DMS 273 (cell line): ENCODE measurements around the gene LIMCH1.
A peak's percentile ranks its signal among the peaks of the same experiment; 100 is the strongest.

Experiments
- DNase-seq: peaks from one replicate; lab custom pipeline; 2025; ENCODE audit not compliant: unreplicated experiment; lab: John Stamatoyannopoulos, UW

LIMCH1 gene

DNA sequence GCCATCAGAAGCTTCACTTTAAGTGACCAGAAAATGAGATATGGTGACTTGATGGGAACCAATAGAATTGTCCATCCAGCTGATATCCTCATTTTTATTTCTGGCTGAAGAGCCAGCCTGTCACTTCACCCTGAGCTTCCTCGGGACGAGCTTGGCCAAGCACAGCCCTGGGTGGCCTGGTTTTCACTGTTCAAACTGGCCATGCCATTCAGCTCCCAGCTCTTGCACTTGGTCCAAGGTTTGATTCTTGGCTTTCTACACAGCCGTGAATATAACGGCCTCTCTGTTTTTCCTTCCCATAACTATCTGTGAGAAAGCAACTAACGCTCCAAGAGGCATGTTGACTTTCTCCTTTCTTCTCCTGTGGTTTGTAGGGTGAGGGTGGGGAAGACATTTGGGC is 71.9 kb downstream of the LIMCH1 start:
- no peak for DNase-seq

DNA sequence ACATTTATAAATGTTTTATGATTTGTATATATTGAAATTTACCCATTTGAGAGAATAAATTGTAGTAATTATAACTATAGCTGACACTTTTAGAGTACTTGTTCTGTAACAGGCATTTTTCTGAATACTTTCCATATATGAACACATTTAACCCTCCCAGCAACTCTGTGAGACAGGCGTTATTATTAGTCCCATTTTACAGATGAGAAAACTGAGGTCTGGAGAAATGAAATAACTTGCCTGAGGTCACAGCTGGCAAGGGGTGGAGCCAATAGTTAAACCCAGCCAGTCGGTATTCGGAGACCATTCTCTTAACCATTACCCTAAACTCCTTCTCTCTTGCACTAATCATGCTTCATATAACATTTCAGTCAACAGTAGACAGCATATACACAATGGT is 72.5 kb downstream of the LIMCH1 start:
- no peak for DNase-seq

DNA sequence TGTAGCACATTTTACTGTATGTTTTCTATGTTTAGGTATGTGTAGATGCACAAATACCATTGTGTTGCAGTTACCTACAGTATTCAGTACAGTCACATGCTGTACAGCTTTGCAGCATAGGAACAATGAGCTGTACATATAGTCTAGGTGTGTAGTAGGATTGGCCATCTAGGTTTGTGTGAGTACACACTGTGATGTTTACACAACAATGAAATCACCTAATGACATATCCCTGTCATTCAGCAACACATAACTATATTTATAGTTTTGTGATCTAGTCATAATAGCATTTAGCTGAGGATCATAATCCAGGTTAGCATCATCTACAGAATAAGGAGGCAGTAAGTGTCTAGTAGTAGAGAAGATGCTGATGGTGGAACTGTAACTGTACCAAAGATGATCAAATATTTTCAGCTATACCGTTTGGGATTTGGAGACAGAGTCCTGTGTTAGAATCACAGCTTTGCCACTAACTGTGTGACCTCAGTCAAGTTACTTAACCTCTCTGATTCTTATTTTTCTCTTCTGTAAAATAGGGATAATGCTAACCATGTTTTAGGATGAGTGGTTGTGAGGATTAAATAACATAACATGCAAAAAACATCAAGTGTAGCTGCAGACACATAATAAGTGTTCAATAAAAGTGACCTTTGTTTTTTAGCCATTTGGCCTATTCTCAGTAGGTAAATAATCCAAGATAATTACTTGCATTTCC is 73.3 kb downstream of the LIMCH1 start:
- DNase-seq: no peak

DNA sequence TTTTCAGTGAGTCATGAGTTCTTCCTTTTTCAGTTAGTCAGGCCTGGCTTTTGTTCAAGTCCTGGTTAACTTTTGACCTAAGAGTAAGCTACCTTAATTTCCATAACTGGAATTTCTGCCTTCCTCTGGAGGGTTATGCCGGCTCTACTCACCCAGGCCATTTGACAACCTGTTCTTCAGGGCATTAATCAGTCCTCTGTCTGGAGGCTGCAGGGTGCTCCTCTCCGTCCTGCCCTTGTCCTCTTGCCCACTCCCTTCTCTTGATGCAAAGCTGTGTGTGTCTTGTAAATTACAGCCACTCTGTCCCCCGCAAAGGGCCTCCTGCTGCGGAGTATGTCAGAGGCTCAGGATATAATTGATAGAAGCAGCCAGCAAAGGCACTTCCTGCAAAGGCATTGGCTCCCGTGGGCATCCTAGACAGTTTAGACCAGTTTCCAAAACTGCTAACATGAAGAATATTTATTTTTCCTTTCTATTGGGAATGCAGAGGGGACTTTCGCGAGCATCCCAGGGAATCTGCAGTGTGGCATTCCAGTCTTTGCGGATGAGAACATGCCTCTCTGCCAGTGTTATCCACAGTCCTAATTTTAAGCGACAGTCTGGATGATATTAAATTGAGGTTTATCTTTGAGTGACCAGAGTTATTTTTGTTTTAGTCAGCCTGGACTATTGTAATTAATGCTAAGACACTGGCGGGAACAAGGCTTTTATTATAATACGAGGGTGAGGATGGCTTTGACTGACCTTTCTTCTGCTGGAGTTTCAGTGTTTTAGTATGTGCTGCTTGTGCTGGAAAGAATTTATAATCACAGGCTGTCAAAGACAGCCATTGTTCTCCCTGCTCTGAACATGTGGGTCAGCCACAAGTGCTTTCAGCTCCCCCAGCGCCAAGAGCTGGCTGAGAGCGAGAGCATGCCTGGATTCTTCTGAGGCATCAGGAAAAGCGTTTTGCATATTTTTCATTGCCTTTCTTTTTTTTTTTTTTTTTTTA is 74.2 kb downstream of the LIMCH1 start:
- no peak for DNase-seq

DNA sequence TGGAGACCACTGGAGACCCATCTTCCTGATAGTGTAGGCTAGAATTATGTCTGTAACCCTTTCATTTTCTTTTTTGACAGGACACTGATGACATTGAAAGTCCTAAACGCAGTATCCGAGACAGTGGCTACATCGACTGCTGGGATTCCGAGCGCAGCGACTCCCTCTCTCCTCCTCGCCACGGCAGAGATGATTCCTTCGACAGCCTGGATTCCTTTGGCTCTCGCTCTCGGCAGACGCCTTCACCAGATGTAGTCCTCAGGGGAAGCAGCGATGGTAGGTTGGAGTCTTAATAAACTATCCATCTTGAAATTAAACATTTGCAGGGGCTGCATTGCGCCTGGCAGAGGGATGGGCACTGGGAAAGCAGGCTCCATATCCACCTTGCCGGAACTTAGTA is 75.4 kb downstream of the LIMCH1 start:
- DNase-seq: no peak

DNA sequence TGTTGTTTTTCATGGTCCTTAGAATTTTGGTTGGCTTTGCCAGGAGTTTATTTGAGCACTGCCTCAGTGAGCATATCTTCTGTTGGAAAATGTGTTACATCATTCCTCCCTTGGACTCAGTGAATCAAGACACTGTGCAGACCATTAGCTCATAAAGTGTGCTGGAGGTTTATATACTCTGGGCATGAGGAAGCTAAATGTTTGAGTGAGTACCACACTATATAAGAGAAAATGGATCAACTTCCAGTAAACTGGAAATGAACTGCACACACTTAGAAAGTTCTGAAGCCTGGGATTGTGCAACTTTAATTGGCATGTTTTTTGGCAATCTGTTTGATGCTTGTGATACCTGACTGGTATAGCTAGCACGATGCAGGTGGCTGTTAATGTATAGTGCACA is 75.9 kb downstream of the LIMCH1 start:
- DNase-seq: no peak

DNA sequence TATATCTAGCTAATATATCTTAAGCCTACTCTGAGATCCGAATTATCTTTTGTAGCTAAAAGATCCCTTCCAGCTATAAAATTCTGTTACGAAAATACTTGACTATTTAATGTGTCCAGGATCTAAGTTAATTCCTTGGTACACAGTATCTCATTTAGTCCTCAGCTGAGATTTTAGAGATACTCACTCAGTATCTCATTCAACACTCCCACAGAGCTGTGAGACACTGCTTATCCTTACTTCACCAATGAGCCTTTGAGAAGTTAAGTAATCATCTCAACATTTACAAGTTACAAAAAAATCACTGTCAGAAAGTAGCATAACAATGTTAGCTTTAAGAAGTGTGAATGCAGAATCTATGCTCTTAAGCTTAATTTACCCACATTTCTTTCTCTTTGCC is 76.6 kb downstream of the LIMCH1 start:
- no peak for DNase-seq

DNA sequence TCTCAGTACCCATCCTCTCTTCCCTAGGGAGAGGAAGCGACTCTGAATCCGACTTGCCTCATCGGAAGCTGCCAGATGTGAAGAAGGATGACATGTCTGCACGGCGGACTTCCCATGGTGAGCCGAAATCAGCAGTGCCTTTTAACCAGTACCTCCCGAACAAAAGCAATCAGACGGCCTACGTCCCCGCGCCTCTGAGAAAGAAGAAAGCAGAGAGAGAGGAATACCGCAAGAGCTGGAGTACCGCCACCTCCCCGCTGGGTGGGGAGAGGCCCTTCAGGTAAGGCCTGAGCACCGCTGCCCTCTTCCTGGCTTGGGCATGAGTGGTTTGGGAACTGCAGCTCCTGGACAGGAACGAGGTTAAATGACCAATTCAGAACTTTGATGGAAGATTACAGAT is 81.2 kb downstream of the LIMCH1 start:
- no peak for DNase-seq

DNA sequence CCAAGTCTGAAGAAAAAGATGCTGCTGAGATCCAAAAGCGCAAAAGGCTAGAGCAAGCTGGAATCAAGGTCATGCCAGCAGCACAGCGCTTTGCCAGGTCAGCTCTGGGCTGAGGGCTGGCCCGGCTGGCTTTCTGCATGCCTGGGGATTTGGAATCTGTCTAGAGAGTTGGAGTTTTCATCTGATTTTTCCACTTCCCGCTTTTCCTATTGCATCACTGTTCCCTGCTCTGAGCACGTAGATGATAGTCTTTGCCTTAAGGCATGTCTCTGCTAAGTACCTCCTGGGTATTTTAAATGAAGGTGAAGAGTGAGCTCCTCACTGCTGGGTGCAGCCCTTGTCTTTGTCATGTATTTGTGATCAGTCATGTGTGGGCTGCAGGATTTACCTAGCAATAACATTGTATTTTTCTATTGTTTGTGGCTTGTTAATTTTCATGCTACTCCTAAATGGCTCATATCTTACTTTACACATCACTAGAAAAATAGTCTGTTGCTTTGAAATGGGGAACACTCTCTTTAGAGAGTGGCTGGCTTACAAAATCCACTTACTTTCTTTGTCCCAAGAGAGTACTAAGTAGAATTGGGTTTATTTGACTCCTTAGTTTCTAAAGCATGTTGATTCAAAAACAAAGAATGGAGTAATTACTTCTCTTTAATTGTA is 82.8 kb downstream of the LIMCH1 start:
- no peak for DNase-seq

DNA sequence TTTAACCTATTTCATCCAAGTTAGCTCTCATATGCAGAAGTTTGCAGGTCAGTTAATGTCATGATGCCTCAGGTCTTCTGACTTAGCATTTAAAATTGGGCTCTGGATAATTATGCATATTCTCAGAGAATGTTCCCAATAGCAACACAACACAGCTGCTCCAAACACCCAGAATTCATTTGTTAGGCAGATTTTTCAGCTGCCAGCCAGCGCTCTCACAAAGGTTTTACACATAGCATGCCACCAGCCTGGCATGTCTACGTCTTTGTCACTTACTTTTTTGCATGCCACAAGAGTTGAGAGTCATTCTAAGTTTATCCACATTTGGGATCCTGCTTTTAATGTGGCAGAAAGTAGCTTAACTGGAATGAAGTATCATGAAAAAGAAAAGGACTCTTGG is 84.8 kb downstream of the LIMCH1 start:
- DNase-seq: no peak

DNA sequence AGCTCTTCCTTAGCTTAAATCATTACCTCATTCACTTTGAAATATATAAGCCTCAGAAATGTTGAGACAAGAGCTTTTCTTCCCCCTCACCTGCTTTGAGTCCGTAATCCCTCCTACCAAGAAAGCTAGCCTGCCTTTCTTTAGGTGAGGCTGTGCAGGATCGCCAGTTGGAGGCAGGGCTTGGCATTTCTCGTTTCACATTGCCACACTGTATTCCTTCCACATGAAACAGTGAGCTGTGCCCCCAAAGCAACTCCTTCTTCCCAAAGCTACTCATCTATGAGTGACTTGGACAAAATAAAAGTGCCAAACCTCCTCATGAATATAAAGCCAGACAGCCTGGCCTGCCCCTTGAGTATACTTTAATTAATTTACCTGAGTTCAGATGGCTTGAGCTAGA is 86.8 kb downstream of the LIMCH1 start:
- DNase-seq: no peak

DNA sequence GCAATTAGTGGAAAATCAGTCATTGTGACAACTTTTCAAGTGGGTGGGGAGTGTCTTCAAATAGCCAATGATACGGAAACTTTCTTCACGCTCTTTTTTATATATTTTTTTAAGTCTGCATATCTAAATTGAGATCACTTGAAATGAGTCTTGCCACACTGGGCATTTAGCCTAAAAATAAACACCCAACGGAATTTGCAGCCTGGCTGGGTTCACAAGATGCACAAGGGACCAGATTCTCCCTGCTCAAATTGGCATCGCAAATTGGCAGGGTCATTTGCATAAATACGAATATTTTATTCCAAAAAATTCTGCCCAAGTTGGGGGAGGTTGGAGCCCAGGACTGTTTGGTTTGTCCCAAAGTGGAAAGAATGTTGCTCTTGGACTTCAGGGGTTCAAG is 87.6 kb downstream of the LIMCH1 start:
- peak; percentile 2 for DNase-seq

DNA sequence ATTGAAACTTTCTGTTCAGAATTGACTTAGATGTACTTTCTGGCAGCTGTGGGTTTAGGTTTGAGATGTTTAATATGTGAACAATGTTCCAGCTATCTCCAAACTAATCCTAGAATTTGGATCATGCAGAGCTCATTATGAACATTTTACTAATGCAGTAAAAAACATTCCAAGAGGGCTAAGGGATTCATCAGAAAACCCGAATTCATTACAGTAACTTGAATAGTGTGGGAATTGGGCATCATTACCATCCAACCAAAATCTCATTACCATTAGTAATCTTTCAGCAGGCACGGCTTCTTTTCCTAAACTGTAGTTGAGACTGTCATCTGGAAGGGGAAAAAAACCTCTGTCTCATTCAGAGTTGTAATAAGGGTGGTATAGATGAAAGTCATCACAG is 91.0 kb downstream of the LIMCH1 start:
- DNase-seq: no peak

DNA sequence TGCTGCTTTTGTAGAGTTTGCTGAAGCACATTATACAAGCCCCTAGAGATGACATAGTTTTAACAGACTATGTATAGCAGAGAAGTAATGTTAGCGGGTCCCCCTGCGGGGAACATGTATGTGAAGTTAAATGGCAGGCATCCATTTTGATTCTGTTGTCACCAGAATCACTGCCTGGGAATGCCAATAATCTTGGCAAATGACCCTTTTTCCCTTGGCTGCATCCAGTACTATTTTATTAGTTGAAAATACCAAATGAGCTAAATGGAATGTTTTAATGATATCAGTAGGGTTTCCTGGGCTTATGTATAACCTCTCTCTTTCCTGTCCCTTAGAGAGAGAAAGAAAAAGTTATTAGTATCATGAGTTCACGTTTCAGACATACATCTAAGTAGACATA is 93.6 kb downstream of the LIMCH1 start:
- DNase-seq: no peak

DNA sequence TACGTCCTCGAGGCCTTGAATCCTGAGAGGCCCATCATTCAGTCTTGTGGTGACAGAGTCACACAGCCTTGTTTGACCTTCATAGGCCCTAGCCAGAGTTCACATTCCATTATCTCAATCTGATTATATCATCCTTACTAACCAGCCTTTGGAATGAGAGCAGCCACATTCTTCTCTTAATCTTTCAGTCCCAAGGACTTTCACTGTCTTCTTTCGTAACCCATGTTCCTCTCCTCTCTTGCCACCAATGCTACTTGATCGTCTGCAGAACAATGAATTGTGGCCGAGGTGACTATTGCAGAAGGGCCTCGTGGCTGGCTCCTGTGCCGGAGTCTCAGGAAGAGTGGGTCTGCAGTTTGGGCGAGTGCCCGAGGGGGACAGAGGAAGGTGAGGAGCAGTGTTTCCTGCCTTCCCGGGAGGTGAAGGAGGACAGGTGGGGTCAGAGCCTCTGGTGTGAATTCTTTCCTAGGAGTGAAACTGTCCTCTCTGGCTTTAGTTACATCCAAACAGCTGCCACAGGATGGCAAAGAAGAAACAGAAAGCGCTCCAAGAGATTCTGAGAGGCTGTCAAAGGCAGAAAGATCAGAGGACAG is 94.6 kb downstream of the LIMCH1 start:
- DNase-seq: no peak

DNA sequence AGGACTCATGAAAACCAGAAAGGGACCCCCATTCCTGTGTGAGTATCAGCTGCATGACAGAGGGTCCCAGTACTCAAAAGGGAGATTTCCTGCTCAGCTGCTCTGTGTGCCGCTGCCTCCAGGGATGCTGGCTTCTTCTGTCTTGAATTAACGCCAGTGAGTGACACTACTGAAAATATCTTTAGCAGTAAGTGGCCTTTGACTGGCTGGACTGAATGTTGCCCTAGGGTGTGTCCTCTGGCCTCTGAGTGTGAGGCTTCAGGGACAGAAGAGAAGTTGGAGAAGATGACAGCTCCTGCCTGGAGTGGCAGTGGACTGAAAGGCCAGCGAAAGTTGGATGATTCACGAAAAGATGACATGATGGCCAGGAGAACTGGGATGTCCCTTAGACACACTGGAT is 95.4 kb downstream of the LIMCH1 start:
- no peak for DNase-seq

DNA sequence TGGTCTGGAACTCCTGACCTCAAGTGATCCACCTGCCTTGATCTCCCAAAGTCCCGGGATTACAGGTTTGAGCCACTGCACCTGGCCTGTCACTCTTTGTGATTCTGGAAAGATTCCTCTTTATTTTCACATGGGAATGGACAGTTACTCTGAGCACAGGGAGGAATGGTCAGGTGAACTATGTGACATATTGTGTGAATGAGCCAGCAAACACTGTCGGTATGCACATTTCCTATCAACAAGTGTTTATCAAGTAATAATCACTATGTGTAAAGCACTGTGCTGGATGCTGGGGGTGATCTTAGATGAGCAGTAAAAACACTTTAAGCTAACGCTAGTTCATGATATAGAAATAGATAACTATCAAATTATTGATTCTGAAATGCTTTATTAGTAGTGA is 97.5 kb downstream of the LIMCH1 start:
- DNase-seq: no peak

DNA sequence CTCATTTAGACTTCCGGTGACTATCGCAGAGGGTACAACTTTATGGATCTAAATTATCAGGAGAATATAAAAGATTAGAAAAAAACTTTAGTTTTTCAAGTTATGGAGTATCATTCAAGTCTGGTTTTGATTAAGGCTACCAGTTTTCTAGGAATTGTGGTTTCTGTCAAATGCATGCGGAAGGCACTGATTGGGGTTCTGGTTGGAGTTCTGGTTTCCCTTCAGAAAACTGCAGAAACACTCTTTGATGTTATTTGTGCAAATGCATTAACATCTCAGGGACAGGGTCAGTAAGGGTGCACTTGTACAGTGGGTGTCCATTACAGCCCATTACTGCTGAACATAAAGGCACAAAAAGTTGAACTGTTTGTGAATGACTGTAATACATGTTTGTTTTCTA is 100.2 kb downstream of the LIMCH1 start:
- no peak for DNase-seq

DNA sequence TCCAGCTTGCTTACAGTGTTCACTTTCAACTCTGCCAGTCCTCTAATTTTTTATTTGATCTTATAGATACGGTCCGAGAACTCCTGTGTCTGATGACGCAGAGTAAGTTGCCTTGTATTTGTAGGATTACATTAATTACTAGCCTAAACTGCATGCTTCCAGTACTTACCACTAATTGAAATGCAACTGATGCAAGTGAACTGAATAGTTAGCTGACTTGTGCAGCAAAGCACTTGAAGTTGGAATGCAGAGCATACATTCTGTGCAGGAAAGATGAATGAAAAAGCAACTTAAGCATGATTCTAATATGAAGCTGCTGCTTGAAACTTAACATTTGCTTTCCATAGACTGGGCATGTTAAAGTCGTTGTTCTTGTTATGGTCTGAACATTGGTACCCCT is 100.9 kb downstream of the LIMCH1 start:
- DNase-seq: no peak

DNA sequence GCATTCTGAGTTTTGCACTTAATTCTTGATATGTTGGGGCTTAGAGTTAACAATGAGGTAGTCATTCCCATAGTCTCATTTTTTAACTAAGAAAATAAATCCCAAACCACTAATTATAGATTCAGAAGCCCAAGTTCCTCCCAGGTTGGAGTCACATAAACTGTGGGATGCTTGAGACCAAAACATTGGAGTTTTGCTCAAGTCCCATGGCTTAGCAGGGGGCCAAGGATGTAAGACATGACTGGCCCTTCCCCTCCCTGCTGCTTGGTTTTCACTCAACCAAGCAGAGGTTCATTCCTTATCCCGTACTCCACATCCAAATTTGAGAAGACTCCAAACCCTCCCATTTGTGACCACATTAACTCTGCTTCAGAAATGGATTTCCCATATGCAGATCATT is 101.3 kb downstream of the LIMCH1 start:
- DNase-seq: no peak

DNA sequence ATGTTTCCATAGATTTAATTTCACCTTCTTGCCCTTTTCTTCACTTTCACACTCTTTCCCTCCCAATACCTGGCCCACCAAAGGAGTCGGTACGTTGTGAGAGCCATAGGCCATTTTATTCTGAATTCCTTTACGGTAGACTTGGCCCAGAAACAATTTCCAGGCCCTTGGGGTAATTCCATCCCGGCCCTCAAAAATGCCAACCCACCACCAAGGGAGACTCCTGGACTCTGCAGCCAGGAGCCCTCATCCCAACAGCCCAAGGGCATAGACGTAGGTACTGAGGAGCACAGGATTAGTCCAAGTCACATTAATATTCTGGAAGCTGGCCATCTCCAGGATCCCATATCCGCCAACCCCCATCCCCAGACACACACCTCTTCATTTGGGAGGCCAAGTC is 102.9 kb downstream of the LIMCH1 start:
- no peak for DNase-seq
